T-helper 17 cell (primary cell): Measurements from ENCODE around the gene CROT. TPM values are rescaled to one million over a fixed set of nuclear protein-coding genes. Genes with fewer than 3 reads are reported as not detected.

Experiments
- ATAC-seq: fragments of 150-1000 bp; cut with Tn5 transposase; 2 replicates; pipeline ENCODE4 v1.10.0; 2021; ENCODE audit warnings: mild to moderate bottlenecking, moderate library complexity
- DNase-seq, 3 donors: peaks; one replicate each; pipeline versions ENCODE4 v3.0.0 to v3.0.0-alpha.2; 2020 to 2021
- H3K9me3 ChIP-seq: one replicate; pipeline ENCODE4 v1.7.0; 2013; ENCODE audit warnings: low read length, mild to moderate bottlenecking; ENCODE audit not compliant: control insufficient read depth, poor library complexity, severe bottlenecking
- H3K27ac Mint-ChIP-seq: one replicate; pipeline ENCODE4 v1.8.0; 2022; ENCODE audit warnings: mild to moderate bottlenecking, moderate library complexity, mixed read lengths
- H3K27me3 Mint-ChIP-seq: one replicate; pipeline ENCODE4 v1.8.0; 2022; ENCODE audit warnings: mixed read lengths
- H3K36me3 Mint-ChIP-seq: one replicate; pipeline ENCODE4 v1.8.0; 2022; ENCODE audit warnings: low read depth, mixed read lengths
- H3K4me1 Mint-ChIP-seq: one replicate; pipeline ENCODE4 v1.8.0; 2022; ENCODE audit warnings: mild to moderate bottlenecking, mixed read lengths
- H3K4me3 Mint-ChIP-seq: one replicate; pipeline ENCODE4 v1.8.0; 2022; ENCODE audit warnings: mild to moderate bottlenecking, moderate library complexity, mixed read lengths
- total RNA-seq, 4 donors: library from RNA in 2 of 4; stranded (reverse) in 2 of 4; gene quantifications; one replicate each; pipeline ENCODE4 v1.2.3 and lab custom pipeline; 2022 to 2026

The CROT gene
- total RNA-seq, 2 donors from 2014 or later = 9.3 to 14.8 TPM

DNA sequence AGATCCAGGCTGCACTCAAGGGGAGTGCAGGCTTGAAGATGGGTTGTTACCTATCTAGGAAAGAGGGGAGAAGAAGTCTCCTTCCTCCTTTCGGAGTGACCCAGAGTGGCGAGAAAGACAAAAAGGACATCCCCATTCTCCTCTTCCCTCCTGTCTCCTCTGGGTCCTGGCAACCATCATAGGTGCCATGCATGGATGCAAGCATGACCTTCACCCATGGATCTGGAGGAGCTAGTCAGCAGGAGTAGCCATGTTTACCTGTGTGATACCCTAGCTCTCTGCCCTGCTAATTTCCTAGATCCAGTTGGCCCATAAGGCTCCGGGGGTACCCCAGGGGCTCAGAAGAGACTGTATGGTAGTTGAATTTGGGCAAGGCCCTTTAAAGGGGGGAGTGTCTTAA is 17.2 kb upstream of the CROT start:
- no peak for ATAC-seq
- peaks cover 13% of the 10 kb centered on the region for H3K9me3 ChIP-seq
- no peaks in the 10 kb centered on the region for H3K27me3 Mint-ChIP-seq
- no peak for DNase-seq
- H3K27ac Mint-ChIP-seq = no peak overlapping the region
- H3K4me3 Mint-ChIP-seq = no peak overlapping the region
- H3K4me1 Mint-ChIP-seq = no peaks in the 10 kb centered on the region
- peaks cover 3% of the 10 kb centered on the region for H3K36me3 Mint-ChIP-seq

- ATAC-seq = no peak
- no peak overlapping the region for H3K27ac Mint-ChIP-seq
- H3K36me3 Mint-ChIP-seq = peaks cover 8% of the 10 kb centered on the region
- no peaks in the 10 kb centered on the region for H3K27me3 Mint-ChIP-seq
- no peak overlapping the region for H3K4me3 Mint-ChIP-seq
- no peak for DNase-seq
- H3K4me1 Mint-ChIP-seq = no peaks in the 10 kb centered on the region
- peaks cover 13% of the 10 kb centered on the region for H3K9me3 ChIP-seq
Measured at GRCh38 chr7:87330316-87330715, 15.1 kb upstream of the CROT start.

DNA sequence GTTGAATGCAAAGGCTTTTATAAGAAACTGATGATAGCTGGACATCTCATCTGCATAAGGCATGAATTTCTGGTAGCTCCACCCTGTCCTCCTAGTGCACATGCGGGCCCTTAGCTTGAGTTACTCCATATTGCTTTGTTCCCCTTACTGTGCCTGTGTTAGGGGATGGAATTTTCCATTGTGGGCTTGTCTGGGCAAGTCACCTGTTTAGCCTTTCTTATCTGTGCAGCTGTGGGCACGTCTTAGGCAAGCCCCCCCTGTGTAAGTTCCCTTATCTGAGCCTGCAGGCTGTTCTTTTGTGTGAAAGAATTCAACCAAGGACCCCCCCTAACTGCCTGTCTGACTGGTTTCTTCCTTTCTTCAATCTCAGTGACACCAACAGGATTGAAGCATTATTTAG is 14.5 kb upstream of the CROT start:
- peaks cover 10% of the 10 kb centered on the region for H3K36me3 Mint-ChIP-seq
- H3K27me3 Mint-ChIP-seq = no peaks in the 10 kb centered on the region
- no peaks in the 10 kb centered on the region for H3K4me1 Mint-ChIP-seq
- H3K9me3 ChIP-seq = peaks cover 13% of the 10 kb centered on the region
- ATAC-seq (no peak), DNase-seq (no peak)
- H3K27ac Mint-ChIP-seq = no peak overlapping the region
- no peak overlapping the region for H3K4me3 Mint-ChIP-seq

- H3K36me3 Mint-ChIP-seq = peaks cover 10% of the 10 kb centered on the region
- DNase-seq (no peak), ATAC-seq (no peak)
- no peak overlapping the region for H3K27ac Mint-ChIP-seq
- no peaks in the 10 kb centered on the region for H3K4me1 Mint-ChIP-seq
- H3K27me3 Mint-ChIP-seq = no peaks in the 10 kb centered on the region
- peaks cover 13% of the 10 kb centered on the region for H3K9me3 ChIP-seq
- no peak overlapping the region for H3K4me3 Mint-ChIP-seq
Measured at GRCh38 chr7:87331687-87332252, 13.7 kb upstream of the CROT start.

DNA sequence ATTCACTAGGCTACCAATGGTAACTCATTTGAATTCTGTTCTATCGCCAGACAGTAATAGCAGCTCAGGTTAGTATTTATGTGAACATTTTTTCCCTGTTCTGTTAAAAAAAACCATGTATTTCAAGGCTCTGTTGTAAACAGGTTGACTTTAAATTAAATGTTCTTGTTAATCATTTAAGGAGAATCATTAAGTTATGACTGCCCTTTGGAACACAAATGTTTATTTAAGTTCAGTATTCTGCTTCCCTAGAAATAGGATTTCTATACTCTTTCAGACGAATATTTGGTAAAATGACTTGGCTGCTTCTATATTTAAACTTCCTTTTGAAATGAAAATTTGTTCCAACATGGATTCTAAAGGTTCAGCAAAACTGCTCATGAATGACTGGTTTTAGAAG is 13.1 kb upstream of the CROT start:
- peaks cover 10% of the 10 kb centered on the region for H3K36me3 Mint-ChIP-seq
- DNase-seq = no peak

GRCh38 chr7:87336136-87336535 is 9.3 kb upstream of the CROT start:
- Mint-ChIP-seq H3K27me3 (no peaks in the 10 kb centered on the region), H3K27ac (no peak overlapping the region), H3K4me1 (peaks cover under 1% of the 10 kb centered on the region), H3K36me3 (peaks cover 10% of the 10 kb centered on the region), H3K4me3 (no peak overlapping the region)
- no peak for DNase-seq
- ATAC-seq = no peak
- no peaks in the 10 kb centered on the region for H3K9me3 ChIP-seq

More for the DNA sequence above, 13.1 kb upstream of the CROT start:
- H3K27ac Mint-ChIP-seq = no peak overlapping the region
- H3K27me3 Mint-ChIP-seq = no peaks in the 10 kb centered on the region
- no peak for ATAC-seq
- peaks cover 7% of the 10 kb centered on the region for H3K9me3 ChIP-seq
- H3K4me3 Mint-ChIP-seq = no peak overlapping the region
- no peaks in the 10 kb centered on the region for H3K4me1 Mint-ChIP-seq

DNA sequence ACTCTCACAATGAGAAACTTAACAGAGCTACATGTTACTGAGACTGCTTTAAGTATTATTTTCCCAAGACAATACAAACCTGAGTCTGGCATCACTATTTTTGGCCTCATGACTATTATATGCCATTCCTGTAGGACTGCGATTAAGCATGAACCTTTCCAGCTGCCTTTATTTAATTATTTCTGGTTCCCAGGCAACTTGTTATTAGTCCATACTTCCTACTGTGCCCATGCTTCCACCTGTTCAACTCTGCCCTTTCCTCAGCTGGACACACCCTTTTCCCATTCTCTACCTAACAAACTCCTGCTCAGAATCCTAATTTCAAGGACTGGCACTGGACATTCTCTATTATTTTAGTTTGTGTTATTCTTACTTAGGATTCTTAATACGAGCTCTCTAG is 8.1 kb upstream of the CROT start:
- peaks cover 10% of the 10 kb centered on the region for H3K36me3 Mint-ChIP-seq
- ATAC-seq = no peak

GRCh38 chr7:87339373-87339897 is 6.0 kb upstream of the CROT start:
- H3K36me3 Mint-ChIP-seq = peaks cover 8% of the 10 kb centered on the region
- H3K4me1 Mint-ChIP-seq = peaks cover 13% of the 10 kb centered on the region
- ATAC-seq = no peak
- no peak for DNase-seq
- no peaks in the 10 kb centered on the region for H3K9me3 ChIP-seq
- H3K4me3 Mint-ChIP-seq = no peak overlapping the region
- no peaks in the 10 kb centered on the region for H3K27me3 Mint-ChIP-seq
- peak overlapping the region; percentile 6 for H3K27ac Mint-ChIP-seq

More for the DNA sequence above, 8.1 kb upstream of the CROT start:
- Mint-ChIP-seq H3K27ac (no peak overlapping the region), H3K4me1 (peaks cover 6% of the 10 kb centered on the region), H3K27me3 (no peaks in the 10 kb centered on the region), H3K4me3 (no peak overlapping the region)
- no peak for DNase-seq
- H3K9me3 ChIP-seq = no peaks in the 10 kb centered on the region

DNA sequence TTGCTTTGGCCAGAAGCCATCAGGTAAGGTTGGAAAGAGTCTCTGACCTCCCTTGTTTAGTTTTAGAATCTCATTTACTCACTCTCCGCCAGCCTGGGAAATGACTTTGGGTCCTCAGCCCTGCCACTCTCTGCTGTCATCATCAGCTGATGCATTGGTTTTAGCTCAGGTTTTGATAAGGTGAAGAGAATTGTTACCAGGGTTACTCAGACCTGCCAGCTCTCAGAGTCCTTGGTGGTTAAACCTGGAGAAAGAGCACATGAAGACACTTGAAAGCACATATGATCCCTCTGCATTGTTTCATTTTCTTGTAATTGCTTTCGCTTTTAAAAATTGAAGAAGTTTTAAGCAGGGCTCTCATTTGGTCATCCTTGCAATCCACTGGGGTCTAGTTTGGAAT is 4.0 kb upstream of the CROT start:
- peak overlapping the region; percentile 24 for H3K27ac Mint-ChIP-seq
- DNase-seq (no peak), ATAC-seq (no peak)
- peaks cover 3% of the 10 kb centered on the region for H3K36me3 Mint-ChIP-seq
- H3K27me3 Mint-ChIP-seq = no peaks in the 10 kb centered on the region
- H3K4me3 Mint-ChIP-seq = no peak overlapping the region
- H3K4me1 Mint-ChIP-seq = peaks cover 24% of the 10 kb centered on the region
- no peaks in the 10 kb centered on the region for H3K9me3 ChIP-seq

- no peaks in the 10 kb centered on the region for H3K9me3 ChIP-seq
- H3K36me3 Mint-ChIP-seq = peaks cover 3% of the 10 kb centered on the region
- no peak overlapping the region for H3K4me3 Mint-ChIP-seq
- H3K27ac Mint-ChIP-seq = no peak overlapping the region
- DNase-seq (no peak), ATAC-seq (no peak)
- peaks cover 30% of the 10 kb centered on the region for H3K4me1 Mint-ChIP-seq
- no peaks in the 10 kb centered on the region for H3K27me3 Mint-ChIP-seq
Measured at GRCh38 chr7:87342231-87342630, 3.2 kb upstream of the CROT start.

- Mint-ChIP-seq H3K27me3 (no peaks in the 10 kb centered on the region), H3K4me3 (peak overlapping the region; percentile 96), H3K27ac (peak overlapping the region; percentile 95), H3K4me1 (peaks cover 33% of the 10 kb centered on the region), H3K36me3 (peaks cover 2% of the 10 kb centered on the region)
- no peaks in the 10 kb centered on the region for H3K9me3 ChIP-seq
- ATAC-seq = no peak
- DNase-seq = no peak
Measured at GRCh38 chr7:87344446-87344845, 1.0 kb upstream of the CROT start.

- H3K27ac Mint-ChIP-seq = peak overlapping the region; percentile 95
- H3K9me3 ChIP-seq = no peaks in the 10 kb centered on the region
- DNase-seq (no peak), ATAC-seq (peak; percentile 8)
- H3K4me1 Mint-ChIP-seq = peaks cover 33% of the 10 kb centered on the region
- peaks cover 2% of the 10 kb centered on the region for H3K36me3 Mint-ChIP-seq
- H3K4me3 Mint-ChIP-seq = peak overlapping the region; percentile 96
- no peaks in the 10 kb centered on the region for H3K27me3 Mint-ChIP-seq
Measured at GRCh38 chr7:87345962-87346371, 503 bp downstream of the CROT start.

GRCh38 chr7:87347207-87347606 is 1.7 kb downstream of the CROT start:
- Mint-ChIP-seq H3K4me3 (no peak overlapping the region), H3K36me3 (peaks cover 2% of the 10 kb centered on the region)

DNA sequence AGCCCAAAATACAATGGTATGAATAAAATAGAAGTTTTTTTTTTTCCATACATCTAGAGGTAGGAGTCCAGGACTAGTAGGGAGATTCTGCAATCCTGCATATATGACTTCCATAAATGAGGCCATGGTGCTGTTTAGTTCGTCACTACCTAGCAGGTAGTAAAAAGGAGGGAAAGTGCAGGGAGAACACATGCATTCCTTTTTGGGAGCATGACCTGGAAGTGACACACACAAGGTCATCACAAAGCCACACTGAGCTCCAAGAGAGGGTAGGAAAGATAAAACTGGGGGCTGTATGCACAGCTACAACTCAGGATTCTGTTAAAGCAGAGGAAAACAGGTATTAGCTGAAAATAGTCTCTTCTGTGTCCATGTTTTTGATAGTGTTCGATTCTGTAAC is 2.2 kb downstream of the CROT start:
- Mint-ChIP-seq H3K27me3 (no peaks in the 10 kb centered on the region), H3K4me3 (no peak overlapping the region), H3K27ac (no peak overlapping the region), H3K4me1 (peaks cover 27% of the 10 kb centered on the region), H3K36me3 (peaks cover 2% of the 10 kb centered on the region)
- ATAC-seq (no peak), DNase-seq (no peak)
- H3K9me3 ChIP-seq = no peaks in the 10 kb centered on the region

More at GRCh38 chr7:87347207-87347606, 1.7 kb downstream of the CROT start:
- Mint-ChIP-seq H3K27ac (no peak overlapping the region), H3K4me1 (peaks cover 27% of the 10 kb centered on the region), H3K27me3 (no peaks in the 10 kb centered on the region)
- H3K9me3 ChIP-seq = no peaks in the 10 kb centered on the region
- no peak for DNase-seq
- no peak for ATAC-seq
